Calu3 (cell line): ENCODE measurements around the gene RPTOR. TPM values are rescaled to one million over a fixed set of nuclear protein-coding genes. Genes with fewer than 3 reads are reported as not detected.

Experiments
- BruUV-seq: library from RNA; stranded (reverse); fragments of 400-500 nt; replicated peaks from 2 replicates; lab custom pipeline; 2021; lab: Mats Ljungman, UMichigan
- CTCF ChIA-PET: fragments of 300-600 bp; sonication (Branson Sonifier 250); formaldehyde crosslinking; loops from one replicate; lab custom pipeline; 2022; ENCODE audit warnings: antibody characterized with exemption; lab: Charles Lee
- DNase-seq: peaks from one replicate; pipeline ENCODE4 v3.0.0; 2022
- H3K27ac Mint-ChIP-seq: one replicate; pipeline ENCODE4 v1.8.0; 2022; ENCODE audit warnings: mixed read lengths; ENCODE audit not compliant: unreplicated experiment
- H3K27me3 Mint-ChIP-seq: one replicate; pipeline ENCODE4 v1.8.0; 2022; ENCODE audit warnings: mixed read lengths; ENCODE audit not compliant: unreplicated experiment
- H3K36me3 Mint-ChIP-seq: one replicate; pipeline ENCODE4 v1.8.0; 2022; ENCODE audit warnings: mild to moderate bottlenecking, moderate library complexity, mixed read lengths; ENCODE audit not compliant: insufficient read depth, unreplicated experiment
- H3K4me1 Mint-ChIP-seq: one replicate; pipeline ENCODE4 v1.8.0; 2022; ENCODE audit warnings: mild to moderate bottlenecking, low read depth, mixed read lengths; ENCODE audit not compliant: unreplicated experiment
- H3K4me3 Mint-ChIP-seq: one replicate; pipeline ENCODE4 v1.8.0; 2022; ENCODE audit warnings: mild to moderate bottlenecking, low read depth, moderate library complexity, mixed read lengths; ENCODE audit not compliant: unreplicated experiment
- H3K9me3 Mint-ChIP-seq: one replicate; pipeline ENCODE4 v1.8.0; 2022; ENCODE audit warnings: low read depth, mixed read lengths; ENCODE audit not compliant: unreplicated experiment
- intact Hi-C: fragments of 100-400 bp; cut with micrococcal nuclease; formaldehyde crosslinking; loops from one replicate; pipeline ENCODE4 v1.10.0; 2022; ENCODE audit not compliant: unreplicated experiment
- total RNA-seq: library from RNA; stranded (reverse); gene quantifications from 2 replicates; pipeline ENCODE4 v1.2.3, GENCODE V29; 2022
- TF ChIP-seq, protein P1 (sequence below): fragments of 200-600 bp; IDR thresholded peaks from one replicate; pipeline ENCODE4 v1.8.0; 2022; ENCODE audit warnings: antibody characterized with exemption; ENCODE audit not compliant: unreplicated experiment

RPTOR gene
- total RNA-seq, 1 experiment from 2014 or later = 41.8 TPM

GRCh38 chr17:80924111-80924806, 379.6 kb downstream of the RPTOR start:
- no TSS peak for BruUV-seq
- CTCF ChIA-PET = no interaction called here
- Mint-ChIP-seq H3K36me3 (peaks cover 6% of the 10 kb centered on the region), H3K9me3 (no peaks in the 10 kb centered on the region), H3K27ac (no peak overlapping the region), H3K4me1 (no peaks in the 10 kb centered on the region), H3K4me3 (no peak overlapping the region), H3K27me3 (no peaks in the 10 kb centered on the region)
- TF ChIP-seq, protein P1, sequence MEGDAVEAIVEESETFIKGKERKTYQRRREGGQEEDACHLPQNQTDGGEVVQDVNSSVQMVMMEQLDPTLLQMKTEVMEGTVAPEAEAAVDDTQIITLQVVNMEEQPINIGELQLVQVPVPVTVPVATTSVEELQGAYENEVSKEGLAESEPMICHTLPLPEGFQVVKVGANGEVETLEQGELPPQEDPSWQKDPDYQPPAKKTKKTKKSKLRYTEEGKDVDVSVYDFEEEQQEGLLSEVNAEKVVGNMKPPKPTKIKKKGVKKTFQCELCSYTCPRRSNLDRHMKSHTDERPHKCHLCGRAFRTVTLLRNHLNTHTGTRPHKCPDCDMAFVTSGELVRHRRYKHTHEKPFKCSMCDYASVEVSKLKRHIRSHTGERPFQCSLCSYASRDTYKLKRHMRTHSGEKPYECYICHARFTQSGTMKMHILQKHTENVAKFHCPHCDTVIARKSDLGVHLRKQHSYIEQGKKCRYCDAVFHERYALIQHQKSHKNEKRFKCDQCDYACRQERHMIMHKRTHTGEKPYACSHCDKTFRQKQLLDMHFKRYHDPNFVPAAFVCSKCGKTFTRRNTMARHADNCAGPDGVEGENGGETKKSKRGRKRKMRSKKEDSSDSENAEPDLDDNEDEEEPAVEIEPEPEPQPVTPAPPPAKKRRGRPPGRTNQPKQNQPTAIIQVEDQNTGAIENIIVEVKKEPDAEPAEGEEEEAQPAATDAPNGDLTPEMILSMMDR = no peak
- DNase-seq = no peak
- intact Hi-C loops = no loop called here

GRCh38 chr17:80924807-80925610, 380.4 kb downstream of the RPTOR start:
- H3K27me3 Mint-ChIP-seq = no peaks in the 10 kb centered on the region
- intact Hi-C loops = no loop called here
- H3K4me3 Mint-ChIP-seq = no peak overlapping the region
- CTCF ChIA-PET = no interaction called here
- H3K27ac Mint-ChIP-seq = no peak overlapping the region
- TF ChIP-seq, protein P1 = no peak
- no TSS peak for BruUV-seq
- H3K36me3 Mint-ChIP-seq = peaks cover 6% of the 10 kb centered on the region
- no peaks in the 10 kb centered on the region for H3K4me1 Mint-ChIP-seq
- H3K9me3 Mint-ChIP-seq = no peaks in the 10 kb centered on the region
- DNase-seq = no peak

GRCh38 chr17:80925688-80926335, 381.2 kb downstream of the RPTOR start:
- Mint-ChIP-seq H3K36me3 (peaks cover 6% of the 10 kb centered on the region), H3K27ac (no peak overlapping the region), H3K9me3 (no peaks in the 10 kb centered on the region), H3K4me3 (no peak overlapping the region), H3K27me3 (no peaks in the 10 kb centered on the region), H3K4me1 (no peaks in the 10 kb centered on the region)
- no peak for DNase-seq
- TF ChIP-seq, protein P1 = no peak
- intact Hi-C loops = no loop called here
- no TSS peak for BruUV-seq
- CTCF ChIA-PET = no interaction called here

DNA sequence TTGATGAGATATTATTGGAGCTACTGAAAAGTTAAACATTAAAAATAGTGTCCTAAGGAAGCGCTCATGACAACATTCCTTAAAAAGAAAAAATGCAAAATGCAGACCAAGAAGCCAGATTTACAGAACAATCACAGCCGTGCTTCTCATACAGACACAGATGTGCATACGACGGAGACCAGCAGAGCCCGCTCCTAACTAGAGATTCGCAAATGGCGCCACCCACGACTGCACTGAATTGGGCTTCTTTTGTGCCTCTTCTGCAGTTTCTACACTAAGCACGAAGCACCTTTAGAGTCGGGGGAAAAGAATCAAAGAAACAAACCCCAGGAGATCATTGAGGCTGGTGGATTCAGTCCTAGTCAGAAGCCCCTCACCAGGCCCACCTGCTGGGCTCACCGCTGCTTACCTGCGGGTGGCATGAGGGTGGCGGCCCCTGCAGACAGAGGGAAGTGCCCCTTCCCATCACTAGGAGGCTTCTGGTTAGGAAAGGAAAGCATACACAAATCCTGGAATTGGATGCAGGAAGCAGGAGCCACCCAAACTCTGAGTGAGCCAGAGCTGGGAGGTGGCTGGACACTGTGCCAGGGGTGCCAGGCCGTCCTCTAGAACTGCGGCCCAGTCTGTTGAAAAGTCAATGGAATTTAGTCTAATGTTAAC, 382.1 kb downstream of the RPTOR start:
- Mint-ChIP-seq H3K27me3 (no peaks in the 10 kb centered on the region), H3K4me3 (no peak overlapping the region), H3K27ac (no peak overlapping the region), H3K4me1 (no peaks in the 10 kb centered on the region), H3K9me3 (no peaks in the 10 kb centered on the region), H3K36me3 (peaks cover 6% of the 10 kb centered on the region)
- DNase-seq = no peak
- intact Hi-C loops = no loop called here
- TF ChIP-seq, protein P1 = no peak
- CTCF ChIA-PET = no interaction called here
- no TSS peak for BruUV-seq
